Sigmoid colon (tissue), 7 donors: Measurements from ENCODE around the gene BORCS8. TPM values are rescaled to one million over a fixed set of nuclear protein-coding genes. Genes with fewer than 3 reads are reported as not detected.

ENCODE experiments used
- DNase-seq: peaks from one replicate; pipeline ENCODE4 v3.0.0-alpha.2; 2019
- H3K27ac ChIP-seq, 4 donors: fragments of 200-600 bp; sonication (generic); one replicate each; pipeline ENCODE4 v1.5.1; 2016 to 2019; ENCODE audit warnings: mild to moderate bottlenecking in 1 of 4
- H3K27me3 ChIP-seq, 3 donors: fragments of 200-600 bp; sonication (generic); one replicate each; pipeline ENCODE4 v1.5.1; 2019; ENCODE audit warnings: mild to moderate bottlenecking in 1 of 3
- H3K36me3 ChIP-seq, 4 donors: fragments of 200-600 bp; sonication (generic); one replicate each; pipeline ENCODE4 v1.5.1; 2016 to 2019
- H3K4me1 ChIP-seq, 4 donors: fragments of 200-600 bp; sonication (generic); one replicate each; pipeline ENCODE4 v1.5.1; 2017 to 2019
- H3K4me3 ChIP-seq, 4 donors: fragments of 200-600 bp; sonication (generic); one replicate each; pipeline ENCODE4 v1.5.1; 2017 to 2019; ENCODE audit warnings: mild to moderate bottlenecking in 2 of 4, moderate library complexity in 1 of 4
- H3K9me3 ChIP-seq, 4 donors: fragments of 200-600 bp in 3 of 4; sonication (generic) in 3 of 4; one replicate each; pipeline versions ENCODE4 v1.5.1 to v1.6.1; 2013 to 2019
- CTCF ChIP-seq, 4 experiments: fragments of 450-650 bp in 3 of 4; fragments of 200-600 bp in 1 of 4; IDR thresholded peaks; one replicate each; pipeline ENCODE4 v1.5.1; 2016 to 2019; ENCODE audit warnings: antibody characterized with exemption in 4 of 4, mild to moderate bottlenecking in 3 of 4, moderate library complexity in 2 of 4
- EP300 ChIP-seq, 4 donors: sonication (generic); formaldehyde crosslinking; IDR thresholded peaks; one replicate each; pipeline ENCODE4 v1.6.1; 2017; ENCODE audit warnings: antibody characterized with exemption in 4 of 4
- POLR2A ChIP-seq, 2 donors: fragments of 450-650 bp; IDR thresholded peaks; one replicate each; pipeline ENCODE4 v1.6.1; 2016; ENCODE audit warnings: antibody characterized with exemption in 2 of 2, mild to moderate bottlenecking in 2 of 2, moderate library complexity in 2 of 2
- POLR2AphosphoS5 ChIP-seq, 4 donors: sonication (generic); formaldehyde crosslinking; IDR thresholded peaks; one replicate each; pipeline ENCODE4 v1.6.1; 2017; ENCODE audit warnings: antibody characterized with exemption in 4 of 4
- WGBS, 2 donors: extraction: QIAGEN DNeasy Blood & Tissue Kit; methylation state at CpG; one replicate each; pipeline ENCODE4 v1.1.7; 2013; 5-methylcytosine and 5-hydroxymethylcytosine counted together
- intact Hi-C: fragments of 100-400 bp; cut with DNase I; formaldehyde crosslinking; loops from one replicate; pipeline ENCODE4 v1.15.1; 2023
- polyA plus RNA-seq, 3 donors: library from polyadenylated mRNA; stranded (reverse); fragments of 200-250 nt; gene quantifications; one replicate each; pipeline ENCODE4 v1.2.3, GENCODE V29; 2013
- total RNA-seq, 4 donors: library from RNA; depleted of rRNA; stranded (reverse); fragments of >200 nt; gene quantifications; one replicate each; pipeline ENCODE4 v1.1.0, GENCODE V29; 2016
- donor health status: healthy with polysubstance abuse.
- donor health status: Bipolar disorder and iron deficiency.
- donor health status: healthy.

Gene BORCS8
- total and polyA plus RNA-seq, 7 donors, result 9.3 to 39.3 (median 16.9) TPM

- Histone ChIP-seq H3K9me3 (no peaks in the 10 kb centered on the region), H3K4me1 (peaks cover 0 to 18% (median 11%) of the 10 kb centered on the region in 4 donors), H3K36me3 (peaks cover 0 to 10% (median 0%) of the 10 kb centered on the region in 4 donors), H3K27me3 (no peaks in the 10 kb centered on the region), H3K4me3 (no peak overlapping the region), H3K27ac (no peak overlapping the region)
- 81 to 90% methylated on average over 12 of the region's 12 CpGs for WGBS, 2 donors
- no peak for DNase-seq
- intact Hi-C loops, result loop anchor here (5.0 to 10.0 kb wide), 2 partner anchors 35 to 202 kb away; no protein-coding TSS in a partner anchor
- TF ChIP-seq EP300 (IDR thresholded peaks at IDR 0.05) (no peak), POLR2AphosphoS5 (IDR thresholded peaks at IDR 0.05) (no peak), CTCF (IDR thresholded peaks at IDR 0.05) (no peak), POLR2A (IDR thresholded peaks at IDR 0.05) (no peak)
Observed at GRCh38 chr19:19142347-19142746, 49.6 kb downstream of the BORCS8 start.

GRCh38 chr19:19140476-19140875, 51.5 kb downstream of the BORCS8 start:
- H3K27ac ChIP-seq, result no peak overlapping the region
- H3K27me3 ChIP-seq, result no peaks in the 10 kb centered on the region
- peaks cover 0 to 14% (median 11%) of the 10 kb centered on the region in 4 donors for H3K4me1 ChIP-seq
- no peak for DNase-seq
- no peak overlapping the region for H3K4me3 ChIP-seq
- no peak for TF ChIP-seq CTCF (IDR thresholded peaks at IDR 0.05)
- TF ChIP-seq POLR2A (IDR thresholded peaks at IDR 0.05), result no peak
- no peak for TF ChIP-seq EP300 (IDR thresholded peaks at IDR 0.05)
- no peak for TF ChIP-seq POLR2AphosphoS5 (IDR thresholded peaks at IDR 0.05)
- no peaks in the 10 kb centered on the region for H3K36me3 ChIP-seq
- intact Hi-C loops, result loop anchor here (5.0 to 10.0 kb wide), 2 partner anchors 37 to 204 kb away; no protein-coding TSS in a partner anchor
- no peaks in the 10 kb centered on the region for H3K9me3 ChIP-seq
- WGBS, 2 donors, result 55 to 68% methylated on average over 5 of the region's 5 CpGs

GRCh38 chr19:19139876-19140229, 52.1 kb downstream of the BORCS8 start:
- Histone ChIP-seq H3K4me1 (peaks cover 0 to 17% (median 12%) of the 10 kb centered on the region in 4 donors), H3K4me3 (no peak overlapping the region), H3K36me3 (no peaks in the 10 kb centered on the region), H3K9me3 (no peaks in the 10 kb centered on the region), H3K27me3 (no peaks in the 10 kb centered on the region), H3K27ac (no peak overlapping the region)
- intact Hi-C loops, result loop anchor here (2.0 to 10.0 kb wide), 5 partner anchors 37 to 205 kb away; partner anchors contain the start of genes BORCS8, RFXANK and SLC25A42
- 33 to 45% methylated on average over 5 of the region's 5 CpGs for WGBS, 2 donors
- DNase-seq, result no peak
- TF ChIP-seq CTCF (IDR thresholded peaks at IDR 0.05) (peak in 1 of 4 experiments; percentile 35), EP300 (IDR thresholded peaks at IDR 0.05) (no peak)

- WGBS, 2 donors, result 3% methylated on average over 42 of the region's 42 CpGs
- H3K27ac ChIP-seq, result peak within 1 kb of the TSS; percentile 56 to 81 (median 75)
- no peaks in the 10 kb centered on the region for H3K27me3 ChIP-seq
- peak within 1 kb of the TSS; percentile 66 to 87 (median 77) for H3K4me3 ChIP-seq
- peaks cover 0 to 22% (median 13%) of the 10 kb centered on the region in 4 donors for H3K4me1 ChIP-seq
- TF ChIP-seq POLR2A (IDR thresholded peaks at IDR 0.05) (peak; percentile 38 to 52), POLR2AphosphoS5 (IDR thresholded peaks at IDR 0.05) (peak; percentile 49 to 88 (median 85)), CTCF (IDR thresholded peaks at IDR 0.05) (no peak)
- peak; percentile 99 for DNase-seq
- no peaks in the 10 kb centered on the region for H3K9me3 ChIP-seq
- intact Hi-C loops, result loop anchor here (2.0 to 5.0 kb wide), 3 partner anchors 54 to 84 kb away; partner anchors contain the start of genes BORCS8, RFXANK and SLC25A42
- no peaks in the 10 kb centered on the region for H3K36me3 ChIP-seq
Observed at GRCh38 chr19:19138109-19138981, 53.6 kb downstream of the BORCS8 start, which contains the start of gene TMEM161A. Gene TMEM161A, minus strand, starts transcription at chr19:19138478. Its CDS starts 50 bp downstream, at chr19:19138428.
